ENCODE results near the gene NKTR.
"Not testable (repeated sequence)": the region's sequence is repeated elsewhere in the genome, so short reads cannot be mapped to it uniquely, and the experiment has no call there.

The NKTR gene

GRCh38 chr3:42600111-42600957 lies at the start of gene NKTR:
TSS of gene NKTR (plus strand) at chr3:42600686. CDS start at chr3:42601007, 321 bp downstream.
- DNase-seq: peak; percentile 92

DNA sequence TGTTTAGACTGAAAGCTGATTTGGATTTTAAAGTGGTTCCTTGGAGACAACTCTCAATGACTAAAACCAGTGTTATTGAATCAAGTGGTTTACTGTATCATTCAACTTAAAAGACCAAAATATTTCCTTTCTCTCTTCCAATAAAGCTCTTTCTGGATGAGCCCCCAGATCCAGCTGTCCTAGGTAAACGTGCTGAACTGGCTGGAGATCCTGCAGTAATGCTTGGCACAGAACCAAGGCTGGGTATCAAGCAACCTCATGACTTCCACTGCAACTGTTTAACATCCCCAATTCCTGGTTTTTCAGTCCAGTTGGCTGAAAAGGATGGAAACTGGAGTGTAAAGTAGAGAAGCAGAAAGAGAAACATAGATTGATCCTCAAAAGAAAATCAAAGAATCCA lies 47.7 kb upstream of the NKTR start:
- DNase-seq: no peak

GRCh38 chr3:42556089-42556632 lies 44.3 kb upstream of the NKTR start:
- no peak for DNase-seq

- DNase-seq: not testable (repeated sequence)
Measured at GRCh38 chr3:42556817-42557216, 43.7 kb upstream of the NKTR start.

- DNase-seq: no peak
Measured at GRCh38 chr3:42557854-42558253, 42.6 kb upstream of the NKTR start.

GRCh38 chr3:42562047-42562907 lies 38.2 kb upstream of the NKTR start:
- no peak for DNase-seq

DNA sequence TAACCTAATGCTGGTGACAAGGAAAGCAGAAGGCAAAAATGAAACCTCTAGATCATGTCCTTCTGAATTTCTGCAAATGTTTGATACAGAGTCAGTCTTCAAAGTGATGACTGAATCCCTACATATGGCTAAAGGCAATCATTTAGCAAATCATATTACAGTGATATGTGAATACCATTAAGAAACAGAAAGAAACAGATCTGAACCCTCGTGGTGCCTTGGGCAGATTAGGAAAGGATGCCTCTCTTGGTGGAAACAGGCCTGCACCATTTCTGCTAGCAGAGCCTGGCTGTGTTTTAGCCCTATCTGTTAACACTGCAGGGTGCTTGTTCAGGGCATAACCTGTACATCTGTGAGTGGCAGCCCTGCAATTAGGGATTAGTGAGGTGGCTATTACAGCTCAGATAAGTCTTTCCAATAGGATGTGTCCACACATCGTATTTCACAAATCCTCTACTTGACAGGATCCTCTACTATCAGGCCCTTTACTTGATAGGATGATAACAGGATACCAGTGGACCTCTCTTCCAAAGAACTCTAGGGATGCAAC lies 30.8 kb upstream of the NKTR start:
- no peak for DNase-seq

- DNase-seq: no peak
Measured at GRCh38 chr3:42572278-42572677, 28.2 kb upstream of the NKTR start.

GRCh38 chr3:42575137-42575741 lies 25.2 kb upstream of the NKTR start:
- no peak for DNase-seq

DNA sequence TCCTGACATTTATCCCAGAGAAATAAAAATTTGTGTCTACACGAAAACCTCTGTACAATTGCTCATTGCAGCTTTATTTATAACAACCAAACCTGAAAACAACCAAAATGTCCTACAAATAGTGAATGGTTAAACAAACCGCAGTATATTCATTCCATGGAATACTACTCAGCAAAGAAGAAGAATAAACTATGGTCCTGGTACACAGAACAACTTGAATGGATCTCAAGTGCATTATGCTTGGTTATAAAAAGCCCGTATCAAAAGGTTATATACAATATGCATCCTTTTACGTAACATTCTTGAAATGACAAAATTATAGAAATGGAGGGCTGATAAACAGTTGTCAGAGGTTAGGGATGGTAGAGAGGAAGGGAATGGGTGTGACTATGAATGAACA lies 22.4 kb upstream of the NKTR start:
- no peak for DNase-seq

DNA sequence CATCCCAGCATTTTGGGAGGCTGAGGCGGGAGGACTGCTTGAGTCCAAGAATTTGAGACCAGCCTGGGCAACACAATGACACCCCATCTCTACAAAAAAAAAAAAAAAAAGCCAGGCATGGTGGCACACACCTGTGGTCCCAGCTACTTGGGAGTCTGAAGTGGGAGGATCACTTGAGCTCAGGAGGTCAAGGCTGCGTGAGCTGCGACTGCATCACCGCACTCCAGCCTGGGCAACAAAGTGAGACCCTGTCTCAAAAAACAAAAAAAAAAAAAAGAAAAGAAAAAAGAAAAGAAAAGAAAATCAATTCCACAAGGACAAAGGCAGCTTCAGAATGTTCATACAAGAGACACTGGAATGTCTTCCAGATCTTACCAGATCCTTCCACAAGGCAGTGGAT lies 21.1 kb upstream of the NKTR start:
- DNase-seq: not testable (repeated sequence)

GRCh38 chr3:42581400-42581708 lies 19.1 kb upstream of the NKTR start:
- DNase-seq: no peak

GRCh38 chr3:42581709-42582473 lies 18.6 kb upstream of the NKTR start, which contains the start of gene SEC22C:
TSS of gene SEC22C (minus strand) at chr3:42581967. CDS start at chr3:42569046, 12,921 bp downstream.
- peak; percentile 85 for DNase-seq

- no peak for DNase-seq
Measured at GRCh38 chr3:42582474-42583070, 17.9 kb upstream of the NKTR start.

DNA sequence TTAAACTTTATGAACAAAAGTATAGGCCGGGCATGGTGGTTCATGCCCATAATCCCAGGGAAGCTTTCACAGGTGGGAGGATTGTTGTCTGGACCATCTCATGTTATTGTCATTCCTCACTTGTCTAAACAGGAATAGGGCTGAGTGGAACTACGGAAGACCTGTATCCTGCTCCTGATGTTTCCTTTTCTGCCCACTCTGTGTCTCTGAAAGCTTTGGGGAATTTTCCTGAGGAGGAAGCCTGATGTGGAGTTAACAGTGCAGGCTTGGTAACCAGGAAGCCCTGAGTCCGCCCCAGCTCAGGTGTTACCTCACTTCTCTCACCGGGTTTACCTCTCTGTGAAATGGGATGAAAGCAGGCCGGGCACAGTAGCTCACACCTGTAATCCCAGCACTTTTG lies 11.9 kb upstream of the NKTR start:
- DNase-seq: no peak

GRCh38 chr3:42589382-42590109 lies 10.9 kb upstream of the NKTR start:
- no peak for DNase-seq

DNA sequence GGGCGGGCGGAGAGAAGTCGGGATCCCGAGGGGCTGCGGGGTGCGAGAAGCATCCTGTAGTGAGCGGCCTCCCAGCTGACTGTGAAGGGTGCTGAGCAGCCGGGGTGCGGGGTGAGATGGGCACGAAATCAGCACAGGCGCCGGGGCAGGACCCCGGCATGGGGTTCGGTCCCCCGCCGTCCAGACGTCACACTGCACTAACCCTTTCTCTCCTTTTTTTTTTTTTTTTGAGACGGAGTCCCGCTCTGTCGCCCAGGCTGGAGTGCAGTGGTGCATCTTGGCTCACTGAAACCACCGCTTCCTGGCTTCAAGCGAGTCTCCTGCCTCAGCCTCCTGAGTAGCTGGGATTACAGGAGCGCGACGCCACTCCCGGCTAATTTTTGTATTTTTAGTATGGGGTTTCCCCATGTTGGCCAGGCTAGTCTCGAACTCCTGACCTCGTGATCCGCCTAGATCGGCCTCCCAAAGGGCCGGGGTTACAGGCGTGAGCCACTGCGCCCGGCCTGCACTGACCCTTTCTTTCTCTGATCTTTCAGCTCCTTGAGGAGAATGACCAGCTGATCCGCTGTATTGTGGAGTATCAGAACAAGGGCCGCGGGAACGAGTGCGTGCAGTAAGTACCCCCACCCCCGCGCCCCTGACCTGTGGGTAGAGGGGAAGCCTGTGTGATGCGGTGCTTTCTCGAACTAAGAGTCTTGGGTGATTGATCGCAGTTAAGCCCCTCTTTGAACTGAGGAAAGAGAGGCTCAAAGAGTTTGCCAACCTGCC lies 9.3 kb upstream of the NKTR start:
- no peak for DNase-seq

- DNase-seq: no peak
Measured at GRCh38 chr3:42591811-42592210, 8.7 kb upstream of the NKTR start.

DNA sequence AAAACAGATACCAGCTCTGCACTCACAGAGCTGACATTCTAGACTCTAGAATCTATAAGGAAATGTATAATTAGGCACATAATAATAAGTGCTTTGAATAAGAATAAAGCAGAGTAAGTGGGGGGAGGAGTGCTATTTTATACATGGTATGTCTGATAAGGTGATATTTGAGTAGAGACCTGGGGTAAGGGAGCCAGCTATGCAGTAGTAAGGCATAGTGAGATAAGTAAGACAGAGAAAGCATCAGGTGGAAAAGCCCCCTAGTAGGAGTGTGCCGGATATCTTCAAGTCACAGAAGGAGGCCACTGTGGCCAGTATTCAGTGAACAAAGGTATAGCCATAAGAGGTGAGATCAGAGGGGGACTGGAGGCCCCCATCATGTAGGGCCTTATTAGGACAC lies 6.9 kb upstream of the NKTR start:
- no peak for DNase-seq

- no peak for DNase-seq
Measured at GRCh38 chr3:42595682-42596081, 4.8 kb upstream of the NKTR start.

Data from NCI-H1105 treated with DMSO at 0.1 percent for 48 hours (cell line).